HG02588 (cell line): ENCODE measurements around the gene KRTAP1-4.
"Not testable (repeated sequence)": the region's sequence is repeated elsewhere in the genome, so short reads cannot be mapped to it uniquely, and the experiment has no call there.

Source experiments
- ATAC-seq: cut with Tn5 transposase; IDR thresholded peaks from one replicate; pipeline ENCODE4 v1.9.1; 2021; ENCODE audit warnings: mild to moderate bottlenecking, moderate library complexity; ENCODE audit not compliant: unreplicated experiment

KRTAP1-4 gene, protein sequence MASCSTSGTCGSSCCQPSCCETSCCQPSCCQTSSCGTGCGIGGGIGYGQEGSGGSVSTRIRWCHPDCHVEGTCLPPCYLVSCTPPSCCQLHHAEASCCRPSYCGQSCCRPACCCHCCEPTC

DNA sequence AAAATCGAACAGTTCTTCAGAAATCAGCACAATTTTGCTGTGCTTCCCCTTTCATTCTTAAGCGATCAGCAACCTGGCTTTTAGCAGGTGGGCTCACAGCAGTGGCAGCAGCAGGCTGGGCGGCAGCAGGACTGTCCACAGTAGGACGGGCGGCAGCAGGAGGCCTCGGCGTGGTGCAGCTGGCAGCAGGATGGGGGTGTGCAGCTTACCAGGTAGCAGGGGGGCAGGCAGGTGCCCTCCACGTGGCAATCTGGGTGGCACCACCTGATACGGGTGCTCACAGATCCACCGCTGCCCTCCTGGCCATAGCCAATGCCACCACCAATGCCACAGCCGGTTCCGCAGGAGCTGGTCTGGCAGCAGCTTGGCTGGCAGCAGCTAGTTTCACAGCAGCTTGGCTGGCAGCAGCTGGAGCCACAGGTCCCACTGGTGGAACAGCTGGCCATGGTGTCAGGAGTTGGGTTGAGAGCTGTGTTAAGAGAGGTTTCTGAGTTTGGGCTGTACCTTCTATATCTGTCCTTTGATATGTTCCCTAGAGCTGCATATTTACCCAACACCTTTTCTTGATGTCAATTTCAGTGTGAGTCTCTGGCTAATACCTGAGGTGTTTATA, at the start of gene KRTAP1-4:
Gene KRTAP1-4 (minus strand): TSS at position 563 of the 613 bp plus-strand sequence. CDS start 117 bp downstream, at position 446.
- ATAC-seq, result no peak

DNA sequence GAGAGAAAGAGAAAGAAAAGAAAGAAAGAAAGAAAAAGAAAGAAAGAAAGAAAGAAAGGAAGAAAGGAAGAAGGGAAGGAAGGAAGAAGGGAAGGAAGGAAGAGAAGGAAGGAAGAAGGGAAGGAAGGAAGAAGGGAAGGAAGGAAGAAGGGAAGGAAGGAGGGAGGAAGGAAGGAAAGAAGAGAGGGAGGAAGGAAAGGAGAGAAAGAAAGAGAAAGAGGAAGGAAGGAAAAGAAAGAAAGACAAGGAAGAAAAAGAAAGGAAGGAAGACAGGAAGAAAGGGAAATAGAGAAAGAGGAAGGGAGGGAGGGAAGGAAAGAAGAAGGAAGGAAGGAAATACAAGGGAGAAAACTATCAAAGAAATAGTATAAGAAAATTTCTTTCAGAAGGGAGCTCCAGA, 46.8 kb upstream of the KRTAP1-4 start:
- no peak for ATAC-seq

DNA sequence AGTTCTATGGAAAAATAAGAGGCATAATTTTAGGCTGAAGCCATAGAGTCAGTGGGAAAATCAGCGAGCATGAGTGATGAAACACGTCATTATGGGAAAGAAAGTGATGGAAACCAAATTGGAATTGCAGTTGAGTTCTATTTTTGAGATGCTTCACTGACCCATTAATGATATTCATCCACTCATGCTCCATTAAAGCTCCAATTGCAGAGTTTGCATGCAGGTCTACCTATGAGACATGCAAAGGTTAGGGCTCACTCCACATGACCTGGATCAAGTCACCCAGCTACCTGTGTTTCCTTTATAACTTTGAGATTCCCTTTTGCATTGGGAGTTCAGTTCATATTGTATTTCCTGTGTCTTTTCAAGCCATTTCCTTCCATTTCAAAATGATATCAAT, 43.7 kb upstream of the KRTAP1-4 start:
- ATAC-seq, result no peak

DNA sequence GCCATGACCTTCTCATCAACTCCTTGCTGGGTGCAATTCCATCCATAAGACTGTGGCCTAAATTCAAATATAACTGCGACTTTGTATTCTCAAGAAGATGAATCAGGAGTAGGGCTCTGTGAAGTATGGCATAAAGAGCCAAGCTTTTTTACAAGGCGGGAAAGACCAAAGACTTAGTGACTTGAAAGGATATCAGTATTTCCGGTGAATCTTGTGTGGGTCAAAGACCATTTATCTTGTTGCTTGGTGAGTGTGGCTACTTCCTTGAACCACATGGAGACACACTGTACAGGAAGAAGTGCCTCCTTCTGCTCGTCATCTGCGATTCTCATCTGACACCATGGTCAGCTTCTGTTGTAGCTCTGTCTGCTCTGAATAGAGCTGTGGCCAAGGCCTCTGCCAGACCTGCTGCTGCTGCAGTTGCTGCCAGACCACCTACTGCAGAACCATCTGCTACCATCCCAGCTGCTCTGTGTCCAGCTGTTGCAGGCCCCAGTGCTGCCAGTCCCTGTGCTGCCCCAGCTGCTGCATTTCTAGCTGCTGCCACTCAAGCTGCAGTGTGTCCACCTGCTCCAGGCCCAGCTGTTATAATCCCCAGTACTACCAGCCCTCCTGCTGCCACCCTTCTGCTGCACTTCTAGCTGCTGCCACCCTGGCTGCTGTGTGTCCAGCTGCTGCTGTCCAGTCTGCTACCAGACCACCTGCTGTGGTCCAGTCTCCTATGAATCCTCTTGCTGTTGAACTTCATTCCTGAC, 41.8 kb upstream of the KRTAP1-4 start:
- ATAC-seq, result no peak

DNA sequence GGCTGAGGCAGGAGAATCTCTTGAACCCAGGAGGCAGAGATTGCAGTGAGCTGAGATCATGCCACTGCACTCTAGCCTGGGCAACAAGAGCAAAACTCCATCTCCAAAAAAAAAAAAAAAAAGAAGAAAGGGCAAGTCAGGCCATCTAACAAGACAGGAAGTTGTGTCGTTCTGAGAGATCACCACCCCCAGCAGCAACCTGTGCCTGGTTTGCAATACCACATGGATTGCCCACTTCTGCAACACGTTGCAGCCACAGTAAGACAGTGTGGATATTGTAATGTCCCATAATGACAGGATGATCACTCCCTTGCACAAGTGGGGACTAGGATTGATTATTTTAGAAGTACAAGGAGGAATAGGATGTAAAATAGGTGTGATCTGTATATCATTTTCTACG, 39.0 kb upstream of the KRTAP1-4 start:
- no peak for ATAC-seq

DNA sequence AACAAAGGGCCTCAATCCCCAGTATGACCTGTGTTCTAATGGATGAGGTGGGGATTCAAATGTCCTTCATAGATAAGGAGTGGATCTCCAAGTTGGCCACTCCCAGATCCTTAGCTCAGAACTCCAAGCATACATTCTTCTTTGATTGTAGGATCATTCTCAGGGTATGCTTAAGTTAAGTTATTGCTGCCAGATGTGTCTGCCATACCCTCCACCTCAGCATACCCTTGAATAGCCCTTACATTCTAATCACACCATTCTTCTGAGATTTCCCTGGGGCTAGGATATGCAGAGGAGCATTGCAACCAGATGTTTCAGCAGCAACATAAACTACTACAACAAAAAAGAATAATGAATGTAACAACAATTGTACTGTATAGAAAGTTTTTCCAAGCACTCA, 37.3 kb upstream of the KRTAP1-4 start:
- no peak for ATAC-seq

DNA sequence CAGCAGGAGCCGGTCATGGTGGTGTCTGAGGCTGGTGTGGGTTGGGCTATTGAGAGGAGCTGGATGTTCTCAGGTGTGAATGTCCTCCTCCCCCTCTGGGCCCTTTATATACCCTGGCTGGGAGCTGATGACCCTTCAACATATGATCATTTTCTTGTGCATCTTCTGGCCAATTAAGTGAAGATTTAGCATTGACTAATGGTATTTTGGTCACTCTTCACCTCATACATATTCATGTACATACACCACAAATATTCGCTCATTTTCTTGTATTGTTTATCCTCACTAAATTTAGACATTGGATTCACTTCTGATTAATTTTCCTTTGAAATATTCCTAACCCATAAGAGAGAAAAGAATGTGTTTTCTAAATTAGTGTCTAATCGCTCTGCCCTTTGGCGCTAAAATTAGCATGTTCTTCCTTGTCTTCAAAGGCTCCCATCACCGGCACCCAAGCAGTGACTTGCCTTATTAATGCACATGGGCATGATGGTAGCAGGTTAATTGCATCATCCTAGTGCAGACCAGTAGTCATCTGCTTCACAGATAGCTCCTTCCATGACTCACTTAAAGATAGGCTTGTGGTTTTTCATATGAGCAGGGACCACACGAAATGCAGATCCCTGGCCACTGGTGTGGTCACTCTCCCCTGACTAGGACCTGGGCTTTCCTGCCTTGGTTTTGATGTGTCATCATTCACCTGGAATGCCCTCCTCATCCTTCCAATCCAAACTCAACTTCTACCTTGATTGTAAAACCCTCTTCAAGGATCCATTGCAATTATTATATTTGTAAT, 36.0 kb upstream of the KRTAP1-4 start, which contains the start of gene KRTAP2-4:
Gene KRTAP2-4 (minus strand): TSS at position 51 of the 796 bp plus-strand sequence. CDS start 34 bp downstream, at position 17.
- no peak for ATAC-seq

DNA sequence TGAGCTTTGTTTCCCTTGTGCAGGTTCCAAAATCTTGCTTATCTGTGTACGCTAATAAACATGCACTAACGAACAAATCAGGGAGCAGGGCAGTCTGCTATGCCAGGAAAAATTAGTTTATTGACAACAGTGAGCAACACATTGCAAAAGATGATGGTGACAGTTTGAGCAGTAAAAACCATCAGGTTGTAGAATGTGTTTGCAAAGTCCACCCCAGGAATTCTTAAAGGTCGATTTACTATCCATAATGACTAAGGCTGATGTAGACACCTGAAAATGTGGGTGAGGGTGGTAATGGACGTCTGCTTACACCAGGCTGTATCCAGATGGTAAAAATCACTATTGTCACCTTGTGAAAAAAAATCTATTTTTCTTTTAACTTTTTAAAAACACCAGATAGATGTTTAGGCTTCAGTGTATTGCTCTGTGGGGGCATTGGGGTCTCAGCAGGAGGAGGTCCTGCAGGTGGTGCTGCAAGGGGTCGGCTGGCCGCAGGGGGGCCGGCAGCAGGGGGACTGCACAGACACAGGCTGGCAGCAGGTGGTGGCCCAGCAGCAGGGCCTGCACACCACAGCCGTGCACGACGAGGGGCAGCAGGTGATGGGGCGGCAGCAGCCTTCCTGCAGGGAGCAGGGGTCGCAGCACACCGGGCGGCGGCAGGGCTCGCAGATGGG, 35.2 kb upstream of the KRTAP1-4 start:
- ATAC-seq, result not testable (repeated sequence)

DNA sequence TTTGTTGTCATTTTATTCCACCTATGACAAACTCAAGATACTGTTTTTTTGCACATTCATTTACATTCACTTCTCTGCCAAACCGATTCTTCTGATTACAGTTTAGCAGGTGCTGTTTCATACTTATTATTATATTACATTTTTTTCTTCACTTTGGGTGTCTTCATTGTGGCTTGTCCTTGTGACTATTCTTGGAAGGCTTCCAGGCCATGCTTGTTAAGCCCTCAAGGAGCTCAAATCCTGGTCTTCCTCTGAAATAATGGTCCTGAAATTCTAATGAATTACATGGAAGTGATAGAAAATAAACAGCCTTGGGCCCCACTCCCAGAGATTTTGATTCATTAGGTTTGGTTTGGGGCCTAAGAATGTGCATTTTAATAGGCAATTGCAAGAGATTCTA, 34.3 kb upstream of the KRTAP1-4 start:
- no peak for ATAC-seq

DNA sequence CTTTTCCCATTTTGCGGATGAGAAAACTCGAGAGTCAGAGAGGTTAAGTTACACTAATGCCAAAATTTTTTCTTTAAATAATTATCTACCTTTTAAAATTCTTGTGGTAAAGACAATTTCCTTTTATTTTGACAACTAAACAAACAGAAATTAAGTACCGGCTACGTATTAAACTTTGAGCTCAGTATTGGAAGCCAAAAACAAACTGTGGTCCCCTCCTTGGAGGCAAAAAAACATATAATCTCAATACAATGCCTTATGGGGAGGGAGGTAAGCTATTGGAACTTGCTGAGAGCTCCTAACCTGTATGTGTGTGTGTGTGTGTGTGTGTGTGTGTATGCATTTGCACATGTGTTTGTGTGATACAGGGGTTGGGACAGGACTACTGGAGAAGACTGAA, 33.5 kb upstream of the KRTAP1-4 start:
- no peak for ATAC-seq

DNA sequence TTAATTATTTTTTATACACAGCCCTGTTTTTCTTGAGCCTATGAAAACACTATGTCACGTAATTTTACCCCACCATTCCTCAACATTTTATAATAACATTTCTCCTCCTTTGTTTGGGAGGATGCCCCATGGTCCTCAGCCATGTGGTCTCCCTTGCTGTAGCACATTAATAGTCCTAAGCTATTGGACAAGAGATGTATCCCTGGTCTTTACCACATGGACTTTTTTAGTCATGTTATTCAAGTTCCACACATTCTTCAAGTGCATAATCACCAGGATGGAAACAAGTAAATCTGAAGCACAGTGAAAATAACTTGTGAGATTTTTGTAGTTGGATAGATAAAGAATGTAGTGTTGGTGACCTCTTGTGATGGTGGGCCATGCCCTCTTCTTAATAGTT, 32.0 kb upstream of the KRTAP1-4 start:
- no peak for ATAC-seq

DNA sequence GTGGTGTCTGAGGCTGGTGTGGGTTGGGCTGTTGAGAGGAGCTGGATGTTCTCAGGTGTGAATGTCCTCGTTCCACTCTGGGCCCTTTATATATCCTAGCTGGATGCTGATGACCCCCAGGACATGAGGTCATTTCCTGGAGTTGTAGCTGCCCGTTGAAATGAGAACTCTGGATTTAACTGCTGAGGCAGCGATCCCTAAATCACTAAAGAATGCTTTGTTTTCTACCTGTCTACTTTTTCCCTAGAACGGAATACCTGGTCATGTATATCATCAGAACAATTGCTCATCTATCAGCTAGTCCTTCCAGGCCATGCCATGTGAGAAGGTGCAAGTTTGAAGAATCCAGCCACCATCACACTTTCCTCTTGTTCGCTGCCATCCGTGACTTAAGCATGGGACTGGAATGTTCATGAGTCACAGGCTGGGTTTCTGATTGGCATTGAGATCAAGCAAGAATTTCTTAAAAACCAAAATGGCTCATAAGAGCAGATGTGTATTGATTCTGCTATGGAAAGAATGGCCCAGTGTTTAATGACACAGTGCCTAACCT, 30.1 kb upstream of the KRTAP1-4 start, which contains the start of gene KRTAP2-3:
Gene KRTAP2-3 (minus strand): TSS at position 63 of the 553 bp plus-strand sequence. CDS start 64 bp downstream, outside the sequence.
- ATAC-seq, result no peak

DNA sequence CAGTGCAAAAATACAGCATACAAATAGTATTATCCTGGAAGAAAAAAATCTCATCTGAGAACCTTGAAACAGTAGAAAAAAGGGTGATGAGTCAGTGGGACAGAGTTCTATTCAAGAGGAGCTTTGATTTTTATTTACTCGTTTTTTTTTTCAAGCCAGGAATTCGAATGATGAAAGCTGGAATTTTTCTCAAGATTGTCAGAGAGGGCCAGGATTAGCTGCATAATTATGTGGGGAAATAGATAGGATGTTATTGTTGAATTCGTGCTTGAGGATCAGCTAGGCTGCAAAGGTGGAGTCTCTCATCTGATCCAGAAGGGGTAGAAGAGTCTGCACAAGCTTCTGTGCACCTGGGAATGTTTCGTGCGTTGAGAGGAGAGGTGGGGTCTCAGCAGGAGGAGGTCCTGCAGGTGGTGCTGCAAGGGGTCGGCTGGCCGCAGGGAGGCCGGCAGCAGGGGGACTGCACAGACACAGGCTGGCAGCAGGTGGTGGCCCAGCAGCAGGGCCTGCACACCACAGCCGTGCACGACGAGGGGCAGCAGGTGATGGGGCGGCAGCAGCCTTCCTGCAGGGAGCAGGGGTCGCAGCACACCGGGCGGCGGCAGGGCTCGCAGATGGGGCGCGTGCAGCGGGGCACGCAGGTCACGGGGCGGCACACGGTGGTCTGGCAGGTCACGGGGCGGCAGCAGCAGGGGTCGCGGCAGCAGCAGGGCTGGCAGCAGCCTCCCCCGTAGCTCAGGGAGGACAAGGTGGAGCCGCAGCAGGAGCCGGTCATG, 29.5 kb upstream of the KRTAP1-4 start:
- ATAC-seq, result not testable (repeated sequence)

DNA sequence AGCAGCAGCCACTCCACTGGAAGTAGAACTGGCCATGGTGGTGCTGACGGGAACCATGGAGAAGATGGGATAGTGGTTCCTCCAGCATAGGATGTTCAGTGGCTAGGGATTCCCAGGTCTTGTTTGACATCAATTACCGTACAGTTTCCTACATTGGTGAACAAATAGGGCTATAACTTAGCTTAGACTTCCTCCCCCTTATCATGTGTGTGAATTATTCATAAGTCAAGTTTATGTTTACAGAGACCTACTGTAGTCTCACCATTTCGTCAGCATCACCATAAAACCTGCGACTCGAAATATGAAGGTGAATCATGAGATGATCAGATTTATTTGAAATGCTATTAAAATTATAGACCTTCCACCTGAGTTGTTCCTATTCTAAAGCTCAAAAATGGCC, 28.7 kb upstream of the KRTAP1-4 start:
- no peak for ATAC-seq

DNA sequence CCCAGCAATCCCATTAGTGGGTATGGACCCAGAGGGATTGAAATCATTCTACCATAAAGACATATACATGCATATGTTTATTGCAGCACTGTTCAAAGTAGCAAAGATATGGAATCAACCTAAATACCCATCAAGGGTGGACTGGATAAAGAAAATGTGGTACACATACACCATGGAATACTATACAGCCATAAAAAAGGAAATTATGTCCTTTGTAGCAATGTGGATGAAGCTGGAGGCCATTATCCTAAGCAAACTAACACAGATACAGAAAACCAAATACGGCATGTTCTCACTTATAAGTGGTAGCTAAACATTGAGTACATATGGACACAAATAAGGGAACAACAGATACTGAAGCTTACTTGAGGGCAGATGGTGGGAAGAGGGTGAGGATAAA, 27.6 kb upstream of the KRTAP1-4 start:
- ATAC-seq, result no peak

DNA sequence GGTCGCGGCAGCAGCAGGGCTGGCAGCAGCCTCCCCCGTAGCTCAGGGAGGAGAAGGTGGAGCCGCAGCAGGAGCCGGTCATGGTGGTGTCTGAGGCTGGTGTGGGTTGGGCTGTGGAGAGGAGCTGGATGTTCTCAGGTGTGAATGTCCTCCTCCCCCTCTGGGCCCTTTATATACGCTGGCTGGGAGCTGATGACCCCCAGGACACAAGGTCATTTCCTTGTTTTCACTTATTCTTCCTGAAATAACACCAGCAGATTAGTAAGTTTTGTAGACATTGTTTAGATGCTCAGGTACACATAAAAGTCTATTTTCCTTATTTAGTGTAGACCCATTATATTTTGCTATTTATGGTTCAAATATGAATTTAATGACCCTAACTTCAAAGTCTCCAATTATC, 25.1 kb upstream of the KRTAP1-4 start, which contains the start of gene KRTAP2-2:
Gene KRTAP2-2 (minus strand): TSS at position 101 of the 400 bp plus-strand sequence. CDS start 19 bp downstream, at position 82.
- ATAC-seq, result not testable (repeated sequence)

DNA sequence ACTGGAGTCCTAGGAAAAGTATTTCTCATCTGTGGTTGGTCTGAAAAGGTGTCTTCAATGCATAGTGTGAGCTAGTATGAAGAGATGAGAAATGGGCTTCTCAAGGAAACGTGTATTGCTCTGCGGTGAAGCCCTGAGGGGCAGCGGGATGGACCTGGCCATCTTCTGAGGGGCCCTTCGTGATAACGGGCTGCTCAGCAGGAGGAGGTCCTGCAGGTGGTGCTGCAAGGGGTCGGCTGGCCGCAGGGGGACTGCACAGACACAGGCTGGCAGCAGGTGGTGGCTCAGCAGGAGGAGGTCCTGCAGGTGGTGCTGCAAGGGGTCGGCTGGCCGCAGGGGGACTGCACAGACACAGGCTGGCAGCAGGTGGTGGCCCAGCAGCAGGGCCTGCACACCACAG, 24.6 kb upstream of the KRTAP1-4 start:
- not testable (repeated sequence) for ATAC-seq

DNA sequence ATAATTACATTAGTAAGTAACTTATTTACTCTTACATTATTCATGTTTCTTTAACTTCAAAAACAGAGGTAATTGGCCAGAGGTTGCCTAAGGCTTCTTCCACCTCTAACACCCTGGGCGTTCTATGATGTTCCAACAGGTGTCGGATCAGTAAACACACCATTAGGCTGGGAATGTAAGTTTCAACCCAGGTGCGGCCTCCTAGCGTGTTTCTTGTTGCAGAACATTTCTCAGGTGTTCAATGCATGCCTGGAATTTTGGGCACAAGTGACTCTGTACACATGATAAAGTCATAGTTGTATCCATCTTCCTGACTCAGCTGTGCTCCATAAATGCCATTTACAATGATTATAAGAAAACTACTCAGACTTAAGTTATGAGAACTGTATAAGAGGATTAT, 24.0 kb upstream of the KRTAP1-4 start:
- ATAC-seq, result no peak

DNA sequence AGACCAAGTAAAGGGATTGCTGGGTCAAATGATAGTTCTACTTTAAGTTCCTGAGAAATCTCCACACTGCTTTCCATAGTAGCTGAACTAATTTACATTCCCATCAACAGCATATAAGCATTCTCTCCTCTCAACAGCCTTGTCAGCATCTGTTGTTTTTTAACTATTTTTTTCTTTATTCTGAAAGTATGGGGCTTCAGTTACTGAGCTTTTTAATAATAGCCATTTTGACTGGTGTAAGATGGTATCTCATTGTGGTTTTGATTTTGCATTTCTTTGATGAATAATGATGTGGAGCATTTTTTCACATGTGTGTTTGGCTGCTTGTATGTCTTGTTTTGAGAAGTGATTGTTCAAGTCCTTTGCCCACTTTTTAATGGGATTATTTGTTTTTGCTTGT, 22.6 kb upstream of the KRTAP1-4 start:
- ATAC-seq, result no peak
